Thyroid gland (tissue), 4 donors: Measurements from ENCODE around the gene ITGA11. TPM values are rescaled to one million over a fixed set of nuclear protein-coding genes. Genes with fewer than 3 reads are reported as not detected.

Experiments
- DNase-seq, 2 donors: peaks; one replicate each; pipeline ENCODE4 v3.0.0-alpha.2; 2019
- H3K27ac ChIP-seq, 3 donors: fragments of 200-600 bp; sonication (generic); 1 replicate in 2 of 3; 2 replicates in 1 of 3; pipeline ENCODE4 v1.5.1; 2016 to 2019; ENCODE audit warnings: mild to moderate bottlenecking in 1 of 3, moderate library complexity in 1 of 3
- H3K27me3 ChIP-seq: fragments of 200-600 bp; sonication (generic); one replicate; pipeline ENCODE4 v1.5.1; 2019
- H3K36me3 ChIP-seq, 2 donors: fragments of 200-600 bp; sonication (generic); one replicate each; pipeline ENCODE4 v1.5.1; 2016 to 2019
- H3K4me1 ChIP-seq, 2 donors: fragments of 200-600 bp; sonication (generic); one replicate each; pipeline ENCODE4 v1.5.1; 2017 to 2019
- H3K4me3 ChIP-seq, 3 donors: fragments of 200-600 bp; sonication (generic); replicated peaks in 1 of 3; 1 replicate in 2 of 3; 2 replicates in 1 of 3; pipeline ENCODE4 v1.5.1; 2016; ENCODE audit warnings: mild to moderate bottlenecking in 1 of 3
- H3K9me3 ChIP-seq: fragments of 200-600 bp; sonication (generic); one replicate; pipeline ENCODE4 v1.5.1; 2017
- CTCF ChIP-seq, 6 experiments: fragments of 200-600 bp in 3 of 6; fragments of 450-650 bp in 3 of 6; sonication (generic) in 3 of 6; IDR thresholded peaks; one replicate each; pipeline ENCODE4 v1.5.1; 2016 to 2019; ENCODE audit warnings: antibody characterized with exemption in 6 of 6, mild to moderate bottlenecking in 2 of 6, inconsistent platforms in 1 of 6, moderate library complexity in 1 of 6
- POLR2A ChIP-seq, 2 donors: fragments of 450-650 bp; IDR thresholded peaks; one replicate each; pipeline ENCODE4 v1.6.1; 2017; ENCODE audit warnings: antibody characterized with exemption in 2 of 2, mild to moderate bottlenecking in 2 of 2, moderate library complexity in 1 of 2
- whole genome bisulfite sequencing, 2 donors: methylation state at CpG; one replicate each; pipeline ENCODE4 v1.1.5; 2017; 5-methylcytosine and 5-hydroxymethylcytosine counted together
- intact Hi-C: fragments of 100-400 bp; cut with DNase I; formaldehyde crosslinking; loops from one replicate; pipeline ENCODE4 v1.15.1; 2023
- total RNA-seq, 4 donors: library from RNA; depleted of rRNA; stranded (reverse); fragments of >200 nt; gene quantifications; one replicate each; pipeline ENCODE4 v1.2.3, GENCODE V29; 2016

The ITGA11 gene
- total RNA-seq, 4 donors from 2014 or later = 3.0 to 6.1 (median 4.3) TPM

- no peaks in the 10 kb centered on the region for H3K36me3 ChIP-seq
- TF ChIP-seq POLR2A (IDR thresholded peaks at IDR 0.05) (no peak), CTCF (IDR thresholded peaks at IDR 0.05) (no peak)
- peaks cover 5 to 8% of the 10 kb centered on the region in 2 donors for H3K4me1 ChIP-seq
- intact Hi-C loops = no loop called here
- H3K4me3 ChIP-seq = no peak overlapping the region
- H3K27ac ChIP-seq = no peak overlapping the region
- no peaks in the 10 kb centered on the region for H3K9me3 ChIP-seq
- WGBS, 2 donors = 84 to 89% methylated on average over 1 of the region's 1 CpG
- no peak for DNase-seq
- H3K27me3 ChIP-seq = no peaks in the 10 kb centered on the region
Measured at GRCh38 chr15:68436680-68437079, 4.7 kb upstream of the ITGA11 start.

GRCh38 chr15:68435966-68436365 is 4.0 kb upstream of the ITGA11 start:
- H3K9me3 ChIP-seq = no peaks in the 10 kb centered on the region
- intact Hi-C loops = no loop called here
- 77 to 88% methylated on average over 3 of the region's 3 CpGs for WGBS, 2 donors
- H3K27ac ChIP-seq = no peak overlapping the region
- H3K4me1 ChIP-seq = peaks cover 11 to 16% of the 10 kb centered on the region in 2 donors
- H3K36me3 ChIP-seq = no peaks in the 10 kb centered on the region
- no peak for DNase-seq
- no peaks in the 10 kb centered on the region for H3K27me3 ChIP-seq
- no peak overlapping the region for H3K4me3 ChIP-seq
- no peak for TF ChIP-seq POLR2A (IDR thresholded peaks at IDR 0.05)
- no peak for TF ChIP-seq CTCF (IDR thresholded peaks at IDR 0.05)

- Histone ChIP-seq H3K4me3 (no peak overlapping the region), H3K27me3 (no peaks in the 10 kb centered on the region), H3K9me3 (no peaks in the 10 kb centered on the region), H3K27ac (no peak overlapping the region), H3K36me3 (no peaks in the 10 kb centered on the region), H3K4me1 (peaks cover 11 to 17% of the 10 kb centered on the region in 2 donors)
- intact Hi-C loops = no loop called here
- no peak for DNase-seq
- WGBS, 2 donors = 71 to 82% methylated on average over 6 of the region's 6 CpGs
- TF ChIP-seq CTCF (IDR thresholded peaks at IDR 0.05) (no peak), POLR2A (IDR thresholded peaks at IDR 0.05) (no peak)
Measured at GRCh38 chr15:68434021-68434420, 2.1 kb upstream of the ITGA11 start.

- DNase-seq = no peak
- Histone ChIP-seq H3K27ac (no peak overlapping the region), H3K4me3 (no peak overlapping the region), H3K9me3 (no peaks in the 10 kb centered on the region), H3K36me3 (no peaks in the 10 kb centered on the region), H3K27me3 (no peaks in the 10 kb centered on the region), H3K4me1 (peaks cover 11 to 17% of the 10 kb centered on the region in 2 donors)
- 50 to 65% methylated on average over 2 of the region's 2 CpGs for WGBS, 2 donors
- intact Hi-C loops = no loop called here
- TF ChIP-seq CTCF (IDR thresholded peaks at IDR 0.05) (no peak), POLR2A (IDR thresholded peaks at IDR 0.05) (no peak)
Measured at GRCh38 chr15:68433551-68433950, 1.6 kb upstream of the ITGA11 start.

- Histone ChIP-seq H3K9me3 (no peaks in the 10 kb centered on the region), H3K36me3 (no peaks in the 10 kb centered on the region), H3K4me3 (no peak overlapping the region), H3K27ac (no peak overlapping the region), H3K27me3 (no peaks in the 10 kb centered on the region), H3K4me1 (peaks cover 11 to 17% of the 10 kb centered on the region in 2 donors)
- intact Hi-C loops = no loop called here
- TF ChIP-seq POLR2A (IDR thresholded peaks at IDR 0.05) (no peak), CTCF (IDR thresholded peaks at IDR 0.05) (no peak)
- WGBS, 2 donors = 56 to 61% methylated on average over 12 to 13 of the region's 13 CpGs
- no peak for DNase-seq
Measured at GRCh38 chr15:68432441-68433064, 590 bp upstream of the ITGA11 start.
